Measurements from ENCODE around the gene KLK4.

Gene KLK4

GRCh38 chr19:50857366-50857765 is 53.8 kb downstream of the KLK4 start:
- Histone ChIP-seq H3K27me3 (ENCODE audit: insufficient read depth, poor library complexity, severe bottlenecking) (peaks cover 3% of the 10 kb centered on the region), H3K27ac (ENCODE audit: poor library complexity, severe bottlenecking) (no peak overlapping the region), H3K4me1 (ENCODE audit: insufficient read depth, poor library complexity, severe bottlenecking) (no peaks in the 10 kb centered on the region), H3K36me3 (ENCODE audit: low read depth) (no peaks in the 10 kb centered on the region), H3K9me3 (ENCODE audit: severe bottlenecking) (no peaks in the 10 kb centered on the region), H3K4me3 (ENCODE audit: severe bottlenecking) (no peak overlapping the region)
- no peak for DNase-seq (ENCODE audit: low spot score)
- TF ChIP-seq, protein P1, sequence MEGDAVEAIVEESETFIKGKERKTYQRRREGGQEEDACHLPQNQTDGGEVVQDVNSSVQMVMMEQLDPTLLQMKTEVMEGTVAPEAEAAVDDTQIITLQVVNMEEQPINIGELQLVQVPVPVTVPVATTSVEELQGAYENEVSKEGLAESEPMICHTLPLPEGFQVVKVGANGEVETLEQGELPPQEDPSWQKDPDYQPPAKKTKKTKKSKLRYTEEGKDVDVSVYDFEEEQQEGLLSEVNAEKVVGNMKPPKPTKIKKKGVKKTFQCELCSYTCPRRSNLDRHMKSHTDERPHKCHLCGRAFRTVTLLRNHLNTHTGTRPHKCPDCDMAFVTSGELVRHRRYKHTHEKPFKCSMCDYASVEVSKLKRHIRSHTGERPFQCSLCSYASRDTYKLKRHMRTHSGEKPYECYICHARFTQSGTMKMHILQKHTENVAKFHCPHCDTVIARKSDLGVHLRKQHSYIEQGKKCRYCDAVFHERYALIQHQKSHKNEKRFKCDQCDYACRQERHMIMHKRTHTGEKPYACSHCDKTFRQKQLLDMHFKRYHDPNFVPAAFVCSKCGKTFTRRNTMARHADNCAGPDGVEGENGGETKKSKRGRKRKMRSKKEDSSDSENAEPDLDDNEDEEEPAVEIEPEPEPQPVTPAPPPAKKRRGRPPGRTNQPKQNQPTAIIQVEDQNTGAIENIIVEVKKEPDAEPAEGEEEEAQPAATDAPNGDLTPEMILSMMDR (IDR thresholded peaks at IDR 0.05; ENCODE audit: poor library complexity, severe bottlenecking), result no peak
- ATAC-seq (ENCODE audit: low read depth), result no peak
